CD4-positive, CD25-positive, alpha-beta regulatory T cell (primary cell): ENCODE results near the gene ASIC2. TPM values are rescaled to one million over a fixed set of nuclear protein-coding genes. Genes with fewer than 3 reads are reported as not detected.

ENCODE experiments used
- ATAC-seq, 2 donors: fragments of 150-1000 bp; cut with Tn5 transposase; one replicate each; pipeline ENCODE4 v1.10.0; 2021; ENCODE audit warnings: low read depth in 2 of 2, moderate number of reproducible peaks in 2 of 2, moderate library complexity in 1 of 2
- DNase-seq, 3 donors: peaks; one replicate each; pipeline versions ENCODE4 v3.0.0 to v3.0.0-alpha.2; 2012 to 2022; ENCODE audit warnings: mixed read lengths in 1 of 3
- H3K27ac ChIP-seq: one replicate; pipeline ENCODE4 v1.7.0; 2013; ENCODE audit warnings: mild to moderate bottlenecking, low read length; ENCODE audit not compliant: insufficient read depth, poor library complexity, severe bottlenecking
- H3K27me3 ChIP-seq: one replicate; pipeline ENCODE4 v1.7.0; 2013; ENCODE audit warnings: low read length; ENCODE audit not compliant: control insufficient read depth, insufficient read depth
- H3K36me3 ChIP-seq: one replicate; pipeline ENCODE4 v1.7.0; 2013; ENCODE audit warnings: mild to moderate bottlenecking, low read length, moderate library complexity; ENCODE audit not compliant: control insufficient read depth, insufficient read depth
- H3K4me1 ChIP-seq: 2 replicates; pipeline ENCODE4 v1.7.0; 2013; ENCODE audit warnings: mild to moderate bottlenecking, low read length; ENCODE audit not compliant: insufficient read depth, control insufficient read depth, poor library complexity, severe bottlenecking
- H3K4me3 ChIP-seq: one replicate; pipeline ENCODE4 v1.7.0; 2013; ENCODE audit warnings: low read depth, mild to moderate bottlenecking, low read length, moderate library complexity
- H3K9me3 ChIP-seq, 2 experiments: 1 replicate in 1 of 2; 2 replicates in 1 of 2; pipeline ENCODE4 v1.7.0; 2013; ENCODE audit warnings: low read length in 2 of 2, mild to moderate bottlenecking in 1 of 2, moderate library complexity in 1 of 2; ENCODE audit not compliant: control insufficient read depth in 2 of 2
- H3K27ac Mint-ChIP-seq, 3 donors: one replicate each; pipeline ENCODE4 v1.8.0; 2020 to 2022; ENCODE audit warnings: mild to moderate bottlenecking in 3 of 3, mixed read lengths in 3 of 3, moderate library complexity in 2 of 3
- H3K27me3 Mint-ChIP-seq: one replicate; pipeline ENCODE4 v1.8.0; 2022; ENCODE audit warnings: mild to moderate bottlenecking, mixed read lengths
- H3K36me3 Mint-ChIP-seq: one replicate; pipeline ENCODE4 v1.8.0; 2020; ENCODE audit warnings: mixed read lengths
- H3K4me1 Mint-ChIP-seq, 4 donors: one replicate each; pipeline ENCODE4 v1.8.0; 2020 to 2022; ENCODE audit warnings: mixed read lengths in 4 of 4, mild to moderate bottlenecking in 1 of 4
- H3K4me3 Mint-ChIP-seq, 4 donors: one replicate each; pipeline ENCODE4 v1.8.0; 2020 to 2022; ENCODE audit warnings: mild to moderate bottlenecking in 4 of 4, mixed read lengths in 4 of 4, moderate library complexity in 3 of 4
- H3K9me3 Mint-ChIP-seq, 7 donors: one replicate each; pipeline ENCODE4 v1.8.0; 2020 to 2022; ENCODE audit warnings: mixed read lengths in 7 of 7, mild to moderate bottlenecking in 3 of 7, moderate library complexity in 2 of 7
- polyA plus RNA-seq, 4 donors: library from polyadenylated mRNA; unstranded; fragments of 300-500 nt; fragmentation: Illumina TruSeq; gene quantifications; one replicate each; pipeline ENCODE4 v1.2.3, GENCODE V29; 2021
- total RNA-seq: library from RNA; stranded (reverse); gene quantifications from one replicate; pipeline ENCODE4 v1.2.3, GENCODE V29; 2022

The ASIC2 gene
- total and polyA plus RNA-seq, 5 donors from 2014 or later = not detected

DNA sequence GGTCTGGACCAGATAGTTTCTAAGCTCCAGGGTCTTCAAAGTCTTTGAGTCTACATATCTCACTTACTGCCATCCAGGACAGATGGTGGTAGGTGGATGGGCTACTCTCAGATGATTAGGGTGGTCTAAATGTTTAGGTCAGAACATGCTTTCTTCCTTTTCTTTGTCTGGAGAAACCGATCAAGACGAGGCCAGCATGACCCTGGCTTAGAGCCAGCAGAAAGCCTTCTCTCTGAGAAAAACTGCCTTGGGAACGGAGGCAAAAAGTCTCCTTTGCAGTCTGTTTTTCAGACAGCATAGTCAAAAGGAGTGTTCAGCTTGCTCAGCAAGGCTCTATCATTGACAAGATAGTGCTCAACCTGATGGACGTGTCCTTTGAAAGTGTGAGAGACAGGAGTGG, 252.6 kb downstream of the ASIC2 start:
- Mint-ChIP-seq H3K36me3 (no peaks in the 10 kb centered on the region), H3K27me3 (peaks cover 17% of the 10 kb centered on the region), H3K4me3 (no peak overlapping the region), H3K4me1 (no peaks in the 10 kb centered on the region), H3K9me3 (peaks cover 0 to 4% (median 0%) of the 10 kb centered on the region in 7 donors), H3K27ac (no peak overlapping the region)
- no peak overlapping the region for H3K4me3 ChIP-seq
- DNase-seq (no peak), ATAC-seq (no peak)
- H3K4me1 ChIP-seq = no peaks in the 10 kb centered on the region
- H3K9me3 ChIP-seq = no peaks in the 10 kb centered on the region
- H3K27me3 ChIP-seq = peaks cover 1% of the 10 kb centered on the region
- no peaks in the 10 kb centered on the region for H3K36me3 ChIP-seq
- H3K27ac ChIP-seq = no peak overlapping the region

DNA sequence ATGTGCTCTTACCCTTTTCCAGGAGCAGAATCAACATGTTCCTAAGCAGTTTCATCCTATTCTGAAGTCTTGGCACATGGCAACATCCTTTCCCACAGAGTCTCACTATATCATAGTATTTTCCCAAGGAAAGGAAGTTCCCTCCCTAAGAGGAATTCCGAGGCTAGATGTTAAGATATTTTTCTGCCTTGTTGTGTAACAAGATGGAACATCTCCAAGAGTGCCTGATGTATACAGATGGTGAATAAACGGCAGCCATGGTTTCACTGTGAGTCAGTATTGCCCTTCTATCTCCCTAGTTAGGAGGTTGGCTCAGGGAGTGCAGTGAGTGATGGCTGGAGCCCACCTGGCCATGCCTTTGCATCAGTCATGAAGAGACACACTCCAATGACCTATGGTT, 253.2 kb downstream of the ASIC2 start:
- Mint-ChIP-seq H3K4me1 (no peaks in the 10 kb centered on the region), H3K4me3 (no peak overlapping the region), H3K27ac (no peak overlapping the region), H3K9me3 (peaks cover 0 to 5% (median 1%) of the 10 kb centered on the region in 7 donors), H3K36me3 (no peaks in the 10 kb centered on the region), H3K27me3 (peaks cover 17% of the 10 kb centered on the region)
- Histone ChIP-seq H3K9me3 (no peaks in the 10 kb centered on the region), H3K27ac (no peak overlapping the region), H3K27me3 (peaks cover 2% of the 10 kb centered on the region), H3K4me3 (no peak overlapping the region), H3K4me1 (no peaks in the 10 kb centered on the region), H3K36me3 (no peaks in the 10 kb centered on the region)
- no peak for ATAC-seq
- no peak for DNase-seq

DNA sequence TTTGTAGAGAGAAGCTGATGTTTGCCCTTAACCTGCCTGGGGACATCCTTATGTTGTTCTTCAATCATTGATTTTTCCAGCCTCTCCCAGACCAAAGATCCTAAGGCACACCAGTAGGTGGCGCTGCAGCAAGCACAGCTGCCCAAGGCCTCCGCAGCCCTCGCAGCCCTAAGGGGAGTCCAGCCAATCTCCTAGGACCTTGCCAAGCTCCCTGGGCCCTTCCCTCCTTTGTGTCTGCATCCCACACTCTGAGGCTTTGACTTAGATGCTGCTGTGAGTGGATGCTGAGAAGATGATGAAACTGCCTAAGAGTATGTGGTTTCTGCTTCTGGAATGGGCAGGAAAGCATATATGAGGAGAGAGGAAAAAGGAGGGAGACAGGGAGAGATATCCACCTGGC, 254.4 kb downstream of the ASIC2 start:
- H3K4me1 ChIP-seq = no peaks in the 10 kb centered on the region
- Mint-ChIP-seq H3K4me1 (no peaks in the 10 kb centered on the region), H3K36me3 (no peaks in the 10 kb centered on the region), H3K9me3 (peaks cover 0 to 5% (median 3%) of the 10 kb centered on the region in 7 donors), H3K27me3 (peaks cover 21% of the 10 kb centered on the region), H3K27ac (no peak overlapping the region), H3K4me3 (no peak overlapping the region)
- H3K27me3 ChIP-seq = peaks cover 2% of the 10 kb centered on the region
- no peak overlapping the region for H3K4me3 ChIP-seq
- ATAC-seq (no peak), DNase-seq (peak in 1 of 3 donors; percentile 2)
- H3K36me3 ChIP-seq = no peaks in the 10 kb centered on the region
- H3K9me3 ChIP-seq = no peaks in the 10 kb centered on the region
- no peak overlapping the region for H3K27ac ChIP-seq

DNA sequence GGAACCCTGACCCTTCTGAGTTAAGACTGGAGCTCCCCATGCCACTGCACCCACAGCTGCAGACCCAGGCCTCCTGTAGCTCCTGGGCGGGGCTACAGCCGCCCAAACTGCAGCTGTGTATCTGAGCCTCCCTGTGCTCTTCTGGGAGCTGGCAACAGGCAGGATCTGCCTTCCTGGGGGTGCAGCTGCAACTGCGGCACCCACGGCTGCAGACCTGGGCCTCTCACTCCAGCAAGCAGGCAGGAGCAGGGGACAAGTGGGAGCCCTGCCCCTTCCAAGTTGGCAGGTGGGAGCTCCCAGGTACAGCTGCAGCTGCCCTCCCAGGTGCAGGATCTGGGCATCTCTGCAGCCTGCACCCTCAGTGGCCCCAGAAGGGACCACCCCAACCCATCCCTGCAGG, 259.9 kb downstream of the ASIC2 start:
- H3K27ac Mint-ChIP-seq = no peak overlapping the region
- ATAC-seq = no peak
- Histone ChIP-seq H3K4me3 (no peak overlapping the region), H3K36me3 (no peaks in the 10 kb centered on the region), H3K27ac (no peak overlapping the region), H3K27me3 (peaks cover 2% of the 10 kb centered on the region), H3K4me1 (no peaks in the 10 kb centered on the region), H3K9me3 (no peaks in the 10 kb centered on the region)
- H3K4me1 Mint-ChIP-seq = no peaks in the 10 kb centered on the region
- peaks cover 24% of the 10 kb centered on the region for H3K27me3 Mint-ChIP-seq
- H3K36me3 Mint-ChIP-seq = no peaks in the 10 kb centered on the region
- peaks cover 0 to 5% (median 2%) of the 10 kb centered on the region in 7 donors for H3K9me3 Mint-ChIP-seq
- DNase-seq = no peak
- no peak overlapping the region for H3K4me3 Mint-ChIP-seq

DNA sequence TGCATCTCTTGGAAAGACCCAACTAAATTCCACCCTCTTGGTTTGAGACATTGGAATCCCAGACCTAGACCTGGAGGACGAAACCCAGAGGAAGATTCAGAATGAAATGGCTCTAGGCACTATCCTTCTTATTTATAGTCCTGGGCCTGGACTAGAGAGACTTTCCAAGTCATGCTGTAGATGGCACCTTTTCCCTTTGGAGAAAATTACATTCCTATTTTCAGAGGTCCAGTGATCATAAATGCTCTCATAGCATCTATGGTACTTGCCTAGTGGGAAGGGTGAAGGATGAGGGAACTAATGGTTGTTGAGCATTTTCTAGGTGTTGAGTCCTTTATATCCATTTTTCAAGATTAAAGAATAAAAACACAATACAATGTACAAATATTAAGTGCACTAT, 264.3 kb downstream of the ASIC2 start:
- H3K4me3 ChIP-seq = no peak overlapping the region
- H3K4me1 ChIP-seq = no peaks in the 10 kb centered on the region
- H3K27ac ChIP-seq = no peak overlapping the region
- H3K27me3 Mint-ChIP-seq = peaks cover 13% of the 10 kb centered on the region
- no peaks in the 10 kb centered on the region for H3K9me3 ChIP-seq
- no peaks in the 10 kb centered on the region for H3K36me3 ChIP-seq
- H3K4me1 Mint-ChIP-seq = no peaks in the 10 kb centered on the region
- peaks cover 0 to 5% (median 0%) of the 10 kb centered on the region in 7 donors for H3K9me3 Mint-ChIP-seq
- DNase-seq = no peak
- no peak overlapping the region for H3K27ac Mint-ChIP-seq
- peaks cover 2% of the 10 kb centered on the region for H3K27me3 ChIP-seq
- no peak for ATAC-seq
- H3K36me3 Mint-ChIP-seq = no peaks in the 10 kb centered on the region
- no peak overlapping the region for H3K4me3 Mint-ChIP-seq

DNA sequence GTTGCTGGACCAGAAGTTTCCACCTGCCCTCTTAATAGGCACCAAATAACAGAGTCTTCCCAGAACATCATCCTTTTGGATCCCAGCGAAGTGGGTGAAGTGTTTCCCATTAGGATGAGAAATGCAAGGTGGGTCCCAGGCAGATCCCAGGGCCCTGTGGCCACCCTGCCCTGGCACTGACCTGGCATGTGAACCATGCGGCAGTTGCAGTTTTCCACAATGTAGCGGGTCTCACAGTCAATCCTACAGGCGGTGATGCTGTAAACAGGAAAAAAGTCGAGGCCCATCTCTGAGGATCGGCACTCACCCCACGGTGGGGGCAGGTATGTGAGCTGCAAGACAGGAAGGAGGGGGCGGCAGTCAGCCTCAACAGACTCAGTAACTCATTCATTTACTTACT, 265.0 kb downstream of the ASIC2 start:
- Mint-ChIP-seq H3K27me3 (peaks cover 13% of the 10 kb centered on the region), H3K4me1 (no peaks in the 10 kb centered on the region), H3K4me3 (no peak overlapping the region), H3K36me3 (no peaks in the 10 kb centered on the region), H3K9me3 (peaks cover 0 to 5% (median 0%) of the 10 kb centered on the region in 7 donors), H3K27ac (no peak overlapping the region)
- Histone ChIP-seq H3K9me3 (no peaks in the 10 kb centered on the region), H3K4me1 (no peaks in the 10 kb centered on the region), H3K27me3 (peaks cover 2% of the 10 kb centered on the region), H3K27ac (no peak overlapping the region), H3K4me3 (no peak overlapping the region), H3K36me3 (no peaks in the 10 kb centered on the region)
- DNase-seq (no peak), ATAC-seq (no peak)

DNA sequence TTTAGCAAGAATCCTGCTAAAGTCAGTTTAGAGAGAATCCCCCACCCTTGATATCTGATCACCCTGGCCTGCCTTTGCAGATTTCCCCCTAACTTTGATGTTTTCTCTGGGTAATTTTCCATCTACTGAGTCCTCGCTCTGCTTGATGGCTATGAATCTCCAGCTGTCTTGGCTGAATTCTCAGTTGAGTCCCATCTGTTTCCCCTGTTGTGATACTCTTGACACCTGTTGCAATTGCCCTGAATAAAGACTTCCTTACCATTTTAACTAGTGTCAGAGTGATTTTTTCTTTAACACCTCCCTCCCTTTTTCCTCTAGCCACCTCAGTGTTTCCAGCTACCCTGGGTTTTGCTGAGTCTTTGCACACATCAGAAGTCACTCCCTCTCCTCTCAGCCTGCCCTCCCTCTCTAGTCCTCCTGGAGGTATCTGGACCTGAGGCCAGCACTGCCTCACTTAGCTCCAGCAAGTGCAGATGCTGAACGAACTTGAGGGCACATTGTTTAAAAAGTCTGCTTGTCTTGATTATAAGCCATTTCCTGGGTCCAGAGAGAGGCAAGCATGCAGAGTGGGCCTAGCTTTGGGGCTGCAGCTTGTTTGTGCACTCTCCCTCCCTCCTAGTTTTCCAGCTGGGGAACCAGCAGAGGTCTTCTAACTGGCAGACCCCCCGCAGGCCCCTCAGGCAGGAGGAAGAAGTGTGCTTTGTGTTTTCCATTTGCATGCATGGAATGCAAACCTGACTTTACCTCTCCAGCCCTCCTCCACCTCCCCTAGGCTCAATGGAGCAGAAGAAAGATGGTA, 268.2 kb downstream of the ASIC2 start:
- no peaks in the 10 kb centered on the region for H3K36me3 ChIP-seq
- Mint-ChIP-seq H3K9me3 (peaks cover 0 to 5% (median 0%) of the 10 kb centered on the region in 7 donors), H3K36me3 (no peaks in the 10 kb centered on the region), H3K4me1 (no peaks in the 10 kb centered on the region), H3K27ac (no peak overlapping the region), H3K4me3 (no peak overlapping the region), H3K27me3 (no peaks in the 10 kb centered on the region)
- H3K4me1 ChIP-seq = no peaks in the 10 kb centered on the region
- H3K27ac ChIP-seq = no peak overlapping the region
- peaks cover 2% of the 10 kb centered on the region for H3K27me3 ChIP-seq
- no peaks in the 10 kb centered on the region for H3K9me3 ChIP-seq
- ATAC-seq = no peak
- DNase-seq = no peak
- no peak overlapping the region for H3K4me3 ChIP-seq

DNA sequence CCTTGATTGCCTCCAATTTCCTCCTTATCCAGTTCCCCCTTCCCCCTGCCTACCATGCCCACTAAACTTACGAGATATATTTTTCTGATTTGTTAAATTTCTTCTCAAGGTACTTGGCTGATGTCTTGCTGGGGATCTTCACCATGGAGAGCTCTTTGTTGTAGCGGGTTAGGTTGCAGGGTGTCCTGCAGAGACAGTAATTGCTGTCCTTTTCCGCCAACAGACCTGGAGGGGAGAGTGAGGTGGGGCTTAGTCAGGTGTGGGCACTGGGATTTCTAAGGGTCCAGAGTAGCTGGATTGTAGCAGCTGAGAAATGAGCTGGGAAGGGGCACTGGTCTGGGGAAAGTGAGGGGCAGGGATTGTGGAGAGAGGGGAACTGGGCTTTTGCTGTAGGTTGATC, 269.3 kb downstream of the ASIC2 start:
- Histone ChIP-seq H3K9me3 (no peaks in the 10 kb centered on the region), H3K4me3 (no peak overlapping the region), H3K36me3 (no peaks in the 10 kb centered on the region), H3K4me1 (no peaks in the 10 kb centered on the region), H3K27me3 (peaks cover 2% of the 10 kb centered on the region), H3K27ac (no peak overlapping the region)
- ATAC-seq (no peak), DNase-seq (no peak)
- no peaks in the 10 kb centered on the region for H3K27me3 Mint-ChIP-seq
- H3K4me1 Mint-ChIP-seq = no peaks in the 10 kb centered on the region
- H3K9me3 Mint-ChIP-seq = peaks cover 0 to 5% (median 0%) of the 10 kb centered on the region in 7 donors
- no peaks in the 10 kb centered on the region for H3K36me3 Mint-ChIP-seq
- no peak overlapping the region for H3K27ac Mint-ChIP-seq
- H3K4me3 Mint-ChIP-seq = no peak overlapping the region
